A673 (cell line): ENCODE data around the gene RBM20.

Source experiments
- EZH2 ChIP-seq: fragments of 200-600 bp; sonication (generic); IDR thresholded peaks from 2 replicates; pipeline ENCODE4 v1.6.1; 2017; ENCODE audit warnings: borderline replicate concordance, low read depth, mild to moderate bottlenecking, mixed read lengths, antibody characterized with exemption, low read length; ENCODE audit not compliant: poor library complexity, severe bottlenecking
- TF ChIP-seq, protein P1 (sequence below): fragments of 300-800, 200-600 bp; sonication (generic); conservative IDR thresholded peaks from 2 replicates; pipeline ENCODE4 v1.5.1; 2017; ENCODE audit warnings: low read depth, mild to moderate bottlenecking, antibody characterized with exemption, low read length, moderate library complexity, mixed read lengths

DNA sequence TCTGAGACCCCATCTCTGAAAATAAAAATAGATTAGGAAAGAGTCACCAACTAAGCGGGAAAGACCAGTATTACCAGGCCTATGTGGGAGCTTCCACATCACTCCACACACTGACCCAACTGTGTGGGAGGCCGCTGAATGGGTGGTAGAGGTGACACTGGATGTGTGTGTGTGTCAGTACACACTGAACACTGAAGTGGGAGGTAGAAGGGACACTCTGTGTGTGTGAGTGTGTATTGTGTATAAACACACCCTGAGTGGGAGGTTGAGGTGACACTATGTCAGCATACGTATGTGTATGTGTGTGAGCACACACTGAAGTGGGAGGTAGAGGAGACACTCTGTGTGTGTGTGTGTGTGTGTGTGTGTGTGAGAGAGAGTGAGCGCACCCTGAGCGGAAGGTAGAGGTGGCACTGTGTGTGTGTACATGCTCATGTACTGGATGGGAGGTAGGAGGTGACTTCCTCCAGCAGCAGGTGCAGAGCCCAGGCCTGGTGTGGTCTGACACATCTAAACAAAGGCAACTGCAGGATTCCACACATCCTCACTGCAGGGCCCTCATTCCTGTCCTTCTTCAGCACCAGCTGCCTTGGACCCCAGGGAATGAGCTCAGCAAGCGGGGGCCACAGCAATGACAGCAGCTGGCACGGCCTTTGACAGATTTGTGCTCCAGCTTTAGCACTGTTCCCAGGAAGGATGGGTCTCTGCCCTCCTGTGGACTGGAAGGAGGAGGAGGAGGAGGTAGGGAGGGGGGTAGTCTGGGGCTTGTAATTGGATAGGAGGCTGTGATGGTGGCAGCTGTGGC, 26.5 kb upstream of the RBM20 start:
- TF ChIP-seq, protein P1, sequence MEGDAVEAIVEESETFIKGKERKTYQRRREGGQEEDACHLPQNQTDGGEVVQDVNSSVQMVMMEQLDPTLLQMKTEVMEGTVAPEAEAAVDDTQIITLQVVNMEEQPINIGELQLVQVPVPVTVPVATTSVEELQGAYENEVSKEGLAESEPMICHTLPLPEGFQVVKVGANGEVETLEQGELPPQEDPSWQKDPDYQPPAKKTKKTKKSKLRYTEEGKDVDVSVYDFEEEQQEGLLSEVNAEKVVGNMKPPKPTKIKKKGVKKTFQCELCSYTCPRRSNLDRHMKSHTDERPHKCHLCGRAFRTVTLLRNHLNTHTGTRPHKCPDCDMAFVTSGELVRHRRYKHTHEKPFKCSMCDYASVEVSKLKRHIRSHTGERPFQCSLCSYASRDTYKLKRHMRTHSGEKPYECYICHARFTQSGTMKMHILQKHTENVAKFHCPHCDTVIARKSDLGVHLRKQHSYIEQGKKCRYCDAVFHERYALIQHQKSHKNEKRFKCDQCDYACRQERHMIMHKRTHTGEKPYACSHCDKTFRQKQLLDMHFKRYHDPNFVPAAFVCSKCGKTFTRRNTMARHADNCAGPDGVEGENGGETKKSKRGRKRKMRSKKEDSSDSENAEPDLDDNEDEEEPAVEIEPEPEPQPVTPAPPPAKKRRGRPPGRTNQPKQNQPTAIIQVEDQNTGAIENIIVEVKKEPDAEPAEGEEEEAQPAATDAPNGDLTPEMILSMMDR: no peak
- no peak for TF ChIP-seq EZH2
